ENCODE measurements around the gene PTPRG. TPM values are rescaled to one million over a fixed set of nuclear protein-coding genes. Genes with fewer than 3 reads are reported as not detected.

Gene PTPRG
- total RNA-seq, 1 experiment from 2014 or later, result 32.1 TPM

- no peaks in the 10 kb centered on the region for H3K9me3 ChIP-seq (ENCODE audit: control insufficient read depth in 1 of 2, insufficient read depth in 1 of 2, low read depth in 1 of 2, low read length in 2 of 2)
- BruUV-seq (replicated peaks), result no TSS peak
- no peak overlapping the region for H3K4me2 ChIP-seq (ENCODE audit: low read length)
- no peak overlapping the region for H3K4me3 ChIP-seq (replicated peaks in 1 of 2; ENCODE audit: low read depth in 1 of 2, low read length in 2 of 2)
- H3K36me3 ChIP-seq (ENCODE audit: control insufficient read depth in 1 of 2, insufficient read depth in 2 of 2, low read length in 2 of 2), result no peaks in the 10 kb centered on the region
- H3K27ac ChIP-seq (ENCODE audit: low read depth, low read length), result no peak overlapping the region
- TF ChIP-seq TCF7L2 (IDR thresholded peaks at IDR 0.05; ENCODE audit: borderline replicate concordance, extremely low read depth, insufficient read depth, insufficient read length), result no peak
- TF ChIP-seq MAX (IDR thresholded peaks at IDR 0.05), result no peak
- TF ChIP-seq RAD21 (IDR thresholded peaks at IDR 0.05; ENCODE audit: low read depth), result peak; percentile 55
- no peak for TF ChIP-seq SP1 (IDR thresholded peaks at IDR 0.05; ENCODE audit: low read depth)
- peak; percentile 29 to 52 (median 50); a peak in 4 of 6 replicates for TF ChIP-seq CTCF (IDR thresholded peaks at IDR 0.05 in 2 of 3, conservative IDR thresholded peaks at IDR 0.05 in 1 of 3; ENCODE audit: borderline replicate concordance in 1 of 3, insufficient read depth in 1 of 3, low read depth in 2 of 3, low read length in 2 of 3)
- TF ChIP-seq ATF3 (IDR thresholded peaks at IDR 0.05), result no peak
- TF ChIP-seq REST (IDR thresholded peaks at IDR 0.05; ENCODE audit: low read depth), result no peak
- TF ChIP-seq ZNF274 (IDR thresholded peaks at IDR 0.05; ENCODE audit: low read depth, low read length), result no peak
- ChIA-PET CTCF (interaction anchor here (1.0 to 1.8 kb wide), 4 partner anchors 9 to 750 kb away, joined by 4 to 6 read pairs (median 4); no protein-coding TSS in a partner anchor), POLR2A (no interaction called here), RAD21 (ENCODE audit: low non-redundant PET in 1 of 2, low total read pairs in 2 of 2, uncharacterized antibody in 2 of 2, unreplicated experiment in 2 of 2) (no interaction called here)
- no peaks in the 10 kb centered on the region for H3K27me3 ChIP-seq (ENCODE audit: insufficient read depth, low read length)
- ATAC-seq, result peak; percentile 68; the same call in 1 of the 2 replicates
- H2AFZ ChIP-seq (ENCODE audit: low read depth, low read length, poor library complexity, severe bottlenecking), result no peak overlapping the region
- H3K79me2 ChIP-seq (ENCODE audit: insufficient read depth, low read length), result no peaks in the 10 kb centered on the region
- intact Hi-C loops (cut with micrococcal nuclease), result loop anchor here (2.0 to 5.0 kb wide), 2 partner anchors 273 to 569 kb away; partner anchors contain the start of gene PTPRG
- peaks cover 5 to 9% of the 10 kb centered on the region in 2 experiments; a peak in 2 of 4 replicates for H3K4me1 ChIP-seq (ENCODE audit: control insufficient read depth in 1 of 2, insufficient read depth in 2 of 2, low read length in 2 of 2)
- no peak overlapping the region for H3K9ac ChIP-seq (ENCODE audit: low read length)
- no peaks in the 10 kb centered on the region for H3K9me2 ChIP-seq (ENCODE audit: insufficient read depth)
- peak; percentile 2 for DNase-seq (ENCODE audit: low read depth, low spot score)
- H4K20me1 ChIP-seq (ENCODE audit: insufficient read depth), result no peaks in the 10 kb centered on the region
Observed at GRCh38 chr3:62131620-62132019, 570.2 kb downstream of the PTPRG start.
